Heart left ventricle (tissue), 13 donors: Measurements from ENCODE around the gene GRM8.

ENCODE experiments used
- CTCF ChIP-seq, 12 donors: fragments of 200-600 bp; sonication (generic) in 4 of 12; IDR thresholded peaks; one replicate each; pipeline versions ENCODE4 v1.5.0 to v1.8.0; 2018 to 2022; ENCODE audit warnings: antibody characterized with exemption in 12 of 12, mild to moderate bottlenecking in 5 of 12
- POLR2A ChIP-seq, 2 donors: fragments of 450-650 bp; IDR thresholded peaks; one replicate each; pipeline ENCODE4 v1.6.1; 2017; ENCODE audit warnings: antibody characterized with exemption in 2 of 2, mild to moderate bottlenecking in 2 of 2, moderate library complexity in 2 of 2
- donor health status: ischemic (EF 13 %, LVEDD 7.1; RV severe dilation, severe dysfunction).
- donor health status: DM: no; HTN: yes; CAD: no.
- donor health status: DM: no; HTN: no; CAD: no.
- donor health status: ischemic (EF 25% LVEDD 6.9; RV normal size, moderate dysfunction).
- donor health status: ischemic (EF 25% LVEDD 5.7; RV mildly dilated, moderate dysfunction).
- donor health status: ischemic (EF 35%, LVEDD 5.7; RV mildly dilated, moderate dysfunction).
- donor health status: nonischemic (EF 11% LVEDD 7.7; RV severe dilation, severe dysfunction).
- donor health status: DM: yes; HTN: yes; CAD: no.
- donor health status: PGD.
- donor health status: ischemic (EF 29% LVEDD 5.4; RV normal size, mild dysfunction).
- donor health status: nonischemic (EF 23%, LVEDD 6.1; RV moderate dilation, normal function).

- TF ChIP-seq CTCF (IDR thresholded peaks at IDR 0.05) (no peak), POLR2A (IDR thresholded peaks at IDR 0.05) (no peak)
Observed at GRCh38 chr7:126838194-126838593, 414.5 kb downstream of the GRM8 start.
